Lower leg skin (tissue), 4 donors: ENCODE data around the gene CNOT10. TPM values are rescaled to one million over a fixed set of nuclear protein-coding genes. Genes with fewer than 3 reads are reported as not detected.

Experiments used
- DNase-seq, 2 donors: peaks; one replicate each; pipeline ENCODE4 v3.0.0-alpha.2; 2019; ENCODE audit warnings: low spot score in 2 of 2
- H3K4me3 ChIP-seq: fragments of 200-600 bp; sonication (generic); 2 replicates; pipeline ENCODE4 v1.5.1; 2017; ENCODE audit warnings: mild to moderate bottlenecking, low read depth; ENCODE audit not compliant: poor library complexity, severe bottlenecking
- CTCF ChIP-seq, 3 donors: fragments of 450-650 bp; IDR thresholded peaks; one replicate each; pipeline ENCODE4 v1.5.1; 2016; ENCODE audit warnings: antibody characterized with exemption in 3 of 3, mild to moderate bottlenecking in 3 of 3, moderate library complexity in 2 of 3
- POLR2A ChIP-seq, 2 donors: fragments of 450-650 bp; IDR thresholded peaks; one replicate each; pipeline ENCODE4 v1.6.1; 2016 to 2017; ENCODE audit warnings: antibody characterized with exemption in 2 of 2, mild to moderate bottlenecking in 1 of 2, moderate library complexity in 1 of 2
- WGBS, 2 donors: methylation state at CpG; one replicate each; pipeline ENCODE4 v1.1.5; 2018; 5-methylcytosine and 5-hydroxymethylcytosine counted together
- intact Hi-C: fragments of 100-400 bp; cut with DNase I; formaldehyde crosslinking; loops from one replicate; pipeline ENCODE4 v1.15.0; 2023; ENCODE audit warnings: low total_unique reads
- total RNA-seq, 4 donors: library from RNA; depleted of rRNA; stranded (reverse); fragments of >200 nt; gene quantifications; one replicate each; pipeline ENCODE4 v1.1.0, GENCODE V29; 2016

Gene CNOT10
- total RNA-seq, 4 donors from 2014 or later: 22.2 to 28.2 (median 24.0) TPM

GRCh38 chr3:32818229-32818969, 133.4 kb downstream of the CNOT10 start:
- intact Hi-C loops: no loop called here
- DNase-seq: peak in 1 of 2 donors; percentile 46
- 0 to 1% methylated on average over 42 to 50 of the region's 111 CpGs for WGBS, 2 donors
- TF ChIP-seq CTCF (IDR thresholded peaks at IDR 0.05) (no peak), POLR2A (IDR thresholded peaks at IDR 0.05) (no peak)
- H3K4me3 ChIP-seq: no peak overlapping the region

GRCh38 chr3:32818970-32819511, 134.1 kb downstream of the CNOT10 start:
- DNase-seq: peak in 1 of 2 donors; percentile 10
- 49 to 51% methylated on average over 21 to 25 of the region's 25 CpGs for WGBS, 2 donors
- intact Hi-C loops: no loop called here
- no peak overlapping the region for H3K4me3 ChIP-seq
- no peak for TF ChIP-seq CTCF (IDR thresholded peaks at IDR 0.05)
- TF ChIP-seq POLR2A (IDR thresholded peaks at IDR 0.05): no peak

GRCh38 chr3:32819551-32820348, 134.8 kb downstream of the CNOT10 start:
- H3K4me3 ChIP-seq: no peak overlapping the region
- WGBS, 2 donors: 61 to 64% methylated on average over 41 of the region's 41 CpGs
- intact Hi-C loops: no loop called here
- DNase-seq: peak in 1 of 2 donors; percentile 68
- no peak for TF ChIP-seq POLR2A (IDR thresholded peaks at IDR 0.05)
- no peak for TF ChIP-seq CTCF (IDR thresholded peaks at IDR 0.05)

- no peak overlapping the region for H3K4me3 ChIP-seq
- 71 to 84% methylated on average over 2 of the region's 2 CpGs for WGBS, 2 donors
- intact Hi-C loops: no loop called here
- TF ChIP-seq POLR2A (IDR thresholded peaks at IDR 0.05) (no peak), CTCF (IDR thresholded peaks at IDR 0.05) (no peak)
- no peak for DNase-seq
Measured at GRCh38 chr3:32820430-32820829, 135.4 kb downstream of the CNOT10 start.

GRCh38 chr3:32820971-32821685, 136.1 kb downstream of the CNOT10 start:
- WGBS, 2 donors: 63 to 66% methylated on average over 12 of the region's 12 CpGs
- H3K4me3 ChIP-seq: no peak overlapping the region
- no peak for DNase-seq
- no peak for TF ChIP-seq CTCF (IDR thresholded peaks at IDR 0.05)
- no peak for TF ChIP-seq POLR2A (IDR thresholded peaks at IDR 0.05)
- intact Hi-C loops: no loop called here
